ENCODE measurements around the gene GLRX.
"Not testable (repeated sequence)": the region's sequence is repeated elsewhere in the genome, so short reads cannot be mapped to it uniquely, and the experiment has no call there.

The GLRX gene

GRCh38 chr5:95815155-95815729 is 7.3 kb downstream of the GLRX start:
- H3K4me3 ChIP-seq (ENCODE audit: low read length) = no peak overlapping the region
- DNase-seq (ENCODE audit: low read depth) = no peak
- no peak for TF ChIP-seq CTCF (IDR thresholded peaks at IDR 0.05; ENCODE audit: insufficient read depth, low read depth, low read length, missing control alignments)

- not testable (repeated sequence) for DNase-seq (ENCODE audit: low read depth); H3K4me3 ChIP-seq (ENCODE audit: low read length)
These were observed 9.5 kb downstream of the GLRX start for GRCh38 chr5:95813035-95813434.

- H3K4me3 ChIP-seq (ENCODE audit: low read length) = no peak overlapping the region
- DNase-seq (ENCODE audit: low read depth) = no peak
- TF ChIP-seq CTCF (IDR thresholded peaks at IDR 0.05; ENCODE audit: insufficient read depth, low read depth, low read length, missing control alignments) = no peak
These were observed 10.5 kb downstream of the GLRX start for GRCh38 chr5:95812074-95812471.

GRCh38 chr5:95811461-95812073 is 11.0 kb downstream of the GLRX start:
- DNase-seq (ENCODE audit: low read depth); H3K4me3 ChIP-seq (ENCODE audit: low read length): not testable (repeated sequence)

GRCh38 chr5:95811126-95811423 is 11.5 kb downstream of the GLRX start:
- peak; percentile 42 for DNase-seq (ENCODE audit: low read depth)
- H3K4me3 ChIP-seq (ENCODE audit: low read length) = not testable (repeated sequence)

GRCh38 chr5:95810305-95811125 is 12.0 kb downstream of the GLRX start:
- H3K4me3 ChIP-seq (ENCODE audit: low read length) = no peak overlapping the region
- no peak for DNase-seq (ENCODE audit: low read depth)
- no peak for TF ChIP-seq CTCF (IDR thresholded peaks at IDR 0.05; ENCODE audit: insufficient read depth, low read depth, low read length, missing control alignments)

- no peak overlapping the region for H3K4me3 ChIP-seq (ENCODE audit: low read length)
- TF ChIP-seq CTCF (IDR thresholded peaks at IDR 0.05; ENCODE audit: insufficient read depth, low read depth, low read length, missing control alignments) = no peak
- no peak for DNase-seq (ENCODE audit: low read depth)
These were observed 13.0 kb downstream of the GLRX start for GRCh38 chr5:95809414-95809960.

DNA sequence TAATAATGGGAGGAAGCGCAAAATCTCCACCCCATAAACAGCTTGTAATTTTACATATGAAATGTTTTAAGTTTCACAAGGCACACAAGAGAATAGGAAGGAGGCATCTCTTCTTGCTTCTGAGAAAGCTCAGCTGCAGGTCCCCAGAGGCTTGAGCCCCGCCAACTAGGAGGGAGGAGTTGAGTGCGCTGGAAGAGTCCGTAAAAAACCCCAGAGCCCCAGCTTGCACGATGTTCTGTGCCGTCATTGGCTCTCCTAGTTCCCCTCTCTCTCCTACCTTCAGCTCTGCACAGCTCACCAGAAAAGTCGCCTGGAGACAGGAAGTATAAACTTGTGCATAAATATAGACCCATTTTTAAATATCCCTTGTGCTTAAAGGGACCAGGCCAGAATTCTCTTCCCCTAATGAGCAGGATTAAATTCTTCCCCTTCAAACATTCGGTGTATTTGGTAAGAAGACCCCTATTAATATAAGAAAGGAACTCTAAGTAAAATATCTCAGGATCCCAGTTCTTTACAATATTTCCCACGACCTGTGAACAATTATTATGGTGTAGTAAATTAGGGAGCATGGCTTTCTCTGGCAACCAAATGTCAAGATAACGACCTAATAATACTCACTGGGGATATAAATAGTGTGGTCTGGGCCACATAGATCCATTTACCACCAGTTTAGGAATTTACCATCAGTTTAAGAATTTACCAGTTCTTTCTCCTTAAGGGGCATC is 13.7 kb downstream of the GLRX start:
- H3K4me3 ChIP-seq (ENCODE audit: low read length) = no peak overlapping the region
- TF ChIP-seq CTCF (IDR thresholded peaks at IDR 0.05; ENCODE audit: insufficient read depth, low read depth, low read length, missing control alignments) = no peak
- DNase-seq (ENCODE audit: low read depth) = no peak

All from epithelial cell of esophagus (primary cell).